ENCODE data around the gene MTHFD1L. TPM values are rescaled to one million over a fixed set of nuclear protein-coding genes. Genes with fewer than 3 reads are reported as not detected.

The MTHFD1L gene
- total RNA-seq, 3 donors from 2014 or later (not counting 1 experiment from before 2014, with no cell fraction given): 3.8 to 4.5 (median 4.3) TPM

DNA sequence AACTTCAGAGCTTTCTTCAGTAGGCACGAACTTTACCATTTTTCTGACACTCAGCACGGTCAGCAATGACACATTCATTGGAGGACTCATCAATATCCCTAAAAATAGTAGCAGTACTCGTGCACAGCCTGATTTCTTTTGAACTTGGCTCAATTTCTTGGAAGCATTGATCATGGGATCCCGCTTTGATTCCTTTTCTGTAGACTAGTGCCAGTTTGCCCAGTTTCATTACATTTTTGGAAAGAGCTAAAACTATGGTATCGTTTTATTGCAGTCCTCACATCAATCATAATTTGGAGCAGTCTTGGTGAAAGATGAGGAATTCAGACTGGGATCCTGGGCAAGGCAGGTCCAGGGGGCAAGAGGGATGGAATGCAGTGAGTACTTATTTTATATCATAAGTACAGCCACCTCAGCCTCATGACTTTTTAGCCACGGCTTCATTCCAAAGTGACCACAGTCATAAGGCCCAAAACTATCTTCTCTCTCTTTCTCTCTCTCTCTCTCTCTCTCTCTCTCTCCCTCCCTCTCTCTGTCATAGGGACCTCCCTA is 203.3 kb downstream of the MTHFD1L start:
- H3K9me3 ChIP-seq (ENCODE audit: control insufficient read depth, insufficient read depth, low read length): no peaks in the 10 kb centered on the region
- WGBS (ENCODE audit: insufficient coverage): 94% methylated on average over 6 of the region's 6 CpGs
- no peaks in the 10 kb centered on the region for H3K36me3 Mint-ChIP-seq
- no peak for DNase-seq
- no peak overlapping the region for H3K4me3 Mint-ChIP-seq
- no peak for ATAC-seq
- H3K27ac Mint-ChIP-seq: no peak overlapping the region
- no peak overlapping the region for H3K4me3 ChIP-seq (ENCODE audit: low read length)
- TF ChIP-seq, protein P1, sequence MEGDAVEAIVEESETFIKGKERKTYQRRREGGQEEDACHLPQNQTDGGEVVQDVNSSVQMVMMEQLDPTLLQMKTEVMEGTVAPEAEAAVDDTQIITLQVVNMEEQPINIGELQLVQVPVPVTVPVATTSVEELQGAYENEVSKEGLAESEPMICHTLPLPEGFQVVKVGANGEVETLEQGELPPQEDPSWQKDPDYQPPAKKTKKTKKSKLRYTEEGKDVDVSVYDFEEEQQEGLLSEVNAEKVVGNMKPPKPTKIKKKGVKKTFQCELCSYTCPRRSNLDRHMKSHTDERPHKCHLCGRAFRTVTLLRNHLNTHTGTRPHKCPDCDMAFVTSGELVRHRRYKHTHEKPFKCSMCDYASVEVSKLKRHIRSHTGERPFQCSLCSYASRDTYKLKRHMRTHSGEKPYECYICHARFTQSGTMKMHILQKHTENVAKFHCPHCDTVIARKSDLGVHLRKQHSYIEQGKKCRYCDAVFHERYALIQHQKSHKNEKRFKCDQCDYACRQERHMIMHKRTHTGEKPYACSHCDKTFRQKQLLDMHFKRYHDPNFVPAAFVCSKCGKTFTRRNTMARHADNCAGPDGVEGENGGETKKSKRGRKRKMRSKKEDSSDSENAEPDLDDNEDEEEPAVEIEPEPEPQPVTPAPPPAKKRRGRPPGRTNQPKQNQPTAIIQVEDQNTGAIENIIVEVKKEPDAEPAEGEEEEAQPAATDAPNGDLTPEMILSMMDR (IDR thresholded peaks at IDR 0.05): no peak
- peaks cover 0 to 2% of the 10 kb centered on the region in 2 donors for H3K27me3 Mint-ChIP-seq (ENCODE audit: low read depth in 2 of 2)
- H3K27me3 ChIP-seq (ENCODE audit: control insufficient read depth, insufficient read depth, low read length): no peaks in the 10 kb centered on the region
- no peaks in the 10 kb centered on the region for H3K9me3 Mint-ChIP-seq
- no peak overlapping the region for H3K27ac ChIP-seq (ENCODE audit: low read length)
- H3K36me3 ChIP-seq (ENCODE audit: control insufficient read depth, insufficient read depth, low read length): no peaks in the 10 kb centered on the region
- no peaks in the 10 kb centered on the region for H3K4me1 Mint-ChIP-seq
- H3K4me1 ChIP-seq (ENCODE audit: control insufficient read depth, insufficient read depth, low read length): no peaks in the 10 kb centered on the region
- intact Hi-C loops (cut with micrococcal nuclease): no loop called here

DNA sequence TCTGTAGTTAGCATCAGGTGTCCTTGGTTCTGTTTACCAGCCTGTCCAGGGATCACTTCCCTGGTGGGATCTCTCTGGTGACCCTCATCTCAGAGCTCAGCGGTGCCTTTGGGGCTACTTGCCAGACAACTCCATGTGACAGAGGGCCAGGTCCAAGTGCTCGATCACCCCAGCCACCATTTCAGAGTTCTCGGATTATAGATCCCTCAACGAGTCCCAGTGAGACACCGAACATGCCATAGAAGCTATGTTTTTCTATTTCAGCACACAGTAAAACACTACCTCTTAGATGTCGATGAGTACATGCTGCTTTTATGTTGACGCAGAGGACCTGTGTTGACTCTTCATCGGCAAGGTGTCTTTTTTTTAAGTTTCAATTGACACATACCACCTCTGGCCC is 204.1 kb downstream of the MTHFD1L start:
- no peak for DNase-seq
- Histone ChIP-seq H3K4me3 (ENCODE audit: low read length) (no peak overlapping the region), H3K4me1 (ENCODE audit: control insufficient read depth, insufficient read depth, low read length) (no peaks in the 10 kb centered on the region), H3K27ac (ENCODE audit: low read length) (no peak overlapping the region), H3K9me3 (ENCODE audit: control insufficient read depth, insufficient read depth, low read length) (no peaks in the 10 kb centered on the region), H3K36me3 (ENCODE audit: control insufficient read depth, insufficient read depth, low read length) (no peaks in the 10 kb centered on the region), H3K27me3 (ENCODE audit: control insufficient read depth, insufficient read depth, low read length) (no peaks in the 10 kb centered on the region)
- peaks cover 0 to 2% of the 10 kb centered on the region in 2 donors for H3K27me3 Mint-ChIP-seq (ENCODE audit: low read depth in 2 of 2)
- H3K9me3 Mint-ChIP-seq: no peaks in the 10 kb centered on the region
- TF ChIP-seq, protein P1 (IDR thresholded peaks at IDR 0.05): no peak
- no peaks in the 10 kb centered on the region for H3K36me3 Mint-ChIP-seq
- no peak overlapping the region for H3K4me3 Mint-ChIP-seq
- WGBS (ENCODE audit: insufficient coverage): 96% methylated on average over 8 of the region's 8 CpGs
- H3K27ac Mint-ChIP-seq: no peak overlapping the region
- ATAC-seq: no peak
- intact Hi-C loops (cut with micrococcal nuclease): no loop called here
- no peaks in the 10 kb centered on the region for H3K4me1 Mint-ChIP-seq

DNA sequence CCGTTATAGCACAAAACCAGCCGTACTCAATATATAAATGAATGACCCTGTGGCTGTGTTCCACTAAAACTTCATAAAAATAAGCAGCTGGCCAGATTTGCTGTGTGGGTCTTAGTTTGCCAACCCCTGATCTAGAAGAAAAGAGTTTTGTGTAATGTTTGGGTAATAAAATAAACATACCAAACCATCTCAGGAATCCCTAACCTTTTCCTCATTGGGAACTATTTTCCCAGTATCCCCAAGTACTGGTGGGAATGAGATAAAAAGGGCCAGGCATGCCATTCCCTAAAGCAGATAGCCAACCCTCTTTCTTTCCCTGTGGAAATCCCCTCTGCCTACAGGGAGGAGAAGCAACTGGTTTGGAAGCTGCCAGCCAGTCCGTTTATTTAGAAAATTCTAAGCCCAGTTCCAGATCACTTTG is 205.1 kb downstream of the MTHFD1L start:
- WGBS (ENCODE audit: insufficient coverage): 92% methylated on average over 3 of the region's 3 CpGs
- no peaks in the 10 kb centered on the region for H3K4me1 Mint-ChIP-seq
- H3K4me3 ChIP-seq (ENCODE audit: low read length): no peak overlapping the region

More for the DNA sequence above, 205.1 kb downstream of the MTHFD1L start:
- Histone ChIP-seq H3K27ac (ENCODE audit: low read length) (no peak overlapping the region), H3K36me3 (ENCODE audit: control insufficient read depth, insufficient read depth, low read length) (no peaks in the 10 kb centered on the region), H3K9me3 (ENCODE audit: control insufficient read depth, insufficient read depth, low read length) (no peaks in the 10 kb centered on the region), H3K27me3 (ENCODE audit: control insufficient read depth, insufficient read depth, low read length) (no peaks in the 10 kb centered on the region), H3K4me1 (ENCODE audit: control insufficient read depth, insufficient read depth, low read length) (no peaks in the 10 kb centered on the region)
- H3K4me3 Mint-ChIP-seq: no peak overlapping the region
- intact Hi-C loops (cut with micrococcal nuclease): no loop called here
- no peak for DNase-seq
- H3K36me3 Mint-ChIP-seq: no peaks in the 10 kb centered on the region
- H3K27me3 Mint-ChIP-seq (ENCODE audit: low read depth in 2 of 2): peaks cover 0 to 2% of the 10 kb centered on the region in 2 donors
- H3K9me3 Mint-ChIP-seq: no peaks in the 10 kb centered on the region
- no peak overlapping the region for H3K27ac Mint-ChIP-seq
- TF ChIP-seq, protein P1 (IDR thresholded peaks at IDR 0.05): no peak
- no peak for ATAC-seq
